Measurements from ENCODE around the gene MAGI2. TPM values are rescaled to one million over a fixed set of nuclear protein-coding genes. Genes with fewer than 3 reads are reported as not detected.
A peak's percentile ranks its signal among the peaks of the same experiment; 100 is the strongest.

MAGI2 gene
- total RNA-seq, 1 experiment from 2014 or later, result 14.3 TPM

DNA sequence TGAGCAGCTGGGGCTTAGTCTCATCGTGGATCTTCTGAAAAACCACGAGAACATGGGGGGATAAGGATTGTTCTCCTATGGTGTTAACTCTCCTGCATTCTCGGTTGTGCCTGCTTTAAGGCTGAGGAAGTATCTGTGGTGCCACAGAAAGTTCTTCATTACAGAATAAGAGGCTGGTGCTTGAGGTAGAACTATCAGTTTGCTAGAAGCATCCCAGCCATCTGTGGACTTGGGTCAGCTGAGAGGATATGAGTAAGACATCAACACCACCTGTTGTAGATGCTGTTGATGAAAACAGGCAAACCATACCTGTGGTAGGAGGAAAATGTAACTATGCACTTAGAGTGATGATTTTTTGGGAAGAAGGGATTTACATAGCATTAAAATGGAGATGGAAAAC is 1238.3 kb downstream of the MAGI2 start:
- Histone ChIP-seq H3K9me3 (ENCODE audit: control insufficient read depth, low read depth, low read length) (no peaks in the 10 kb centered on the region), H4K8ac (replicated peaks; ENCODE audit: insufficient read length, low read depth, low read length) (no peak overlapping the region), H3K27ac (ENCODE audit: insufficient read length, low read depth, low read length) (no peak overlapping the region), H2BK12ac (ENCODE audit: insufficient read length, low read depth, low read length) (no peak overlapping the region), H4K5ac (ENCODE audit: insufficient read length, low read depth, low read length) (peak overlapping the region; percentile 70), H2AFZ (ENCODE audit: low read length) (no peak overlapping the region), H3K79me2 (ENCODE audit: insufficient read depth, low read length) (no peaks in the 10 kb centered on the region), H3T11ph (ENCODE audit: low read length) (no peak overlapping the region), H4K20me1 (ENCODE audit: control insufficient read depth, insufficient read depth, insufficient read length) (no peaks in the 10 kb centered on the region), H3K4me1 (ENCODE audit: insufficient read depth, low read length) (peaks cover 7% of the 10 kb centered on the region; the same call in 1 of the 2 replicates), H2AK5ac (ENCODE audit: insufficient read length, low read length) (no peak overlapping the region), H4K91ac (ENCODE audit: insufficient read length, low read depth, low read length) (no peak overlapping the region), H3K14ac (ENCODE audit: insufficient read depth, low read length) (no peak overlapping the region), H3K18ac (ENCODE audit: insufficient read length, low read depth, low read length) (no peak overlapping the region), H3K9ac (ENCODE audit: extremely low read depth, insufficient read length, low read length) (no peak overlapping the region), H3K4ac (ENCODE audit: low read depth, low read length) (no peak overlapping the region), H3K23ac (ENCODE audit: insufficient read length, low read depth, low read length) (no peak overlapping the region), H2BK15ac (ENCODE audit: low read depth, low read length) (no peak overlapping the region), H3K27me3 (ENCODE audit: insufficient read depth, low read length) (no peaks in the 10 kb centered on the region), H3K4me2 (ENCODE audit: insufficient read depth, insufficient read length, low read length) (no peak overlapping the region), H2BK120ac (ENCODE audit: low read depth, low read length, poor library complexity, severe bottlenecking) (no peak overlapping the region), H3K56ac (ENCODE audit: insufficient read length, low read depth, low read length) (no peak overlapping the region), H3K23me2 (ENCODE audit: insufficient read length, low read depth, low read length, poor library complexity, severe bottlenecking) (no peaks in the 10 kb centered on the region), H2BK20ac (ENCODE audit: low read depth, low read length, poor library complexity, severe bottlenecking) (no peak overlapping the region), H2BK5ac (ENCODE audit: insufficient read length, low read length) (no peak overlapping the region), H3K79me1 (ENCODE audit: insufficient read depth, low read depth, low read length, poor library complexity, severe bottlenecking) (no peaks in the 10 kb centered on the region)
- WGBS (ENCODE audit: extremely low coverage, insufficient read length, low lambda C conversion rate), result no CpG with 5 or more reads among the region's 3 CpGs
- Mint-ChIP-seq H3K27ac (peak overlapping the region in 2 of 3 experiments; percentile 1 to 15; a peak in 1 of 7 replicates), H3K9me3 (no peaks in the 10 kb centered on the region; a peak in 1 of 5 replicates), H3K27me3 (ENCODE audit: low read depth) (no peaks in the 10 kb centered on the region), H3K4me1 (peaks cover 18 to 20% of the 10 kb centered on the region in 2 experiments), H3K36me3 (ENCODE audit: insufficient read depth in 1 of 3, low read depth in 3 of 3) (no peaks in the 10 kb centered on the region; a peak in 2 of 7 replicates), H3K4me3 (no peak overlapping the region; a peak in 1 of 5 replicates)
- no peak for TF ChIP-seq CTCF (conservative IDR thresholded peaks at IDR 0.05)
- no peak for DNase-seq
